ENCODE data around the gene DPEP2NB. TPM values are rescaled to one million over a fixed set of nuclear protein-coding genes. Genes with fewer than 3 reads are reported as not detected.

The DPEP2NB gene
- total and polyA plus RNA-seq, 2 donors (not counting 3 experiments of a cell fraction or from before 2014, with no cell fraction given): not detected

DNA sequence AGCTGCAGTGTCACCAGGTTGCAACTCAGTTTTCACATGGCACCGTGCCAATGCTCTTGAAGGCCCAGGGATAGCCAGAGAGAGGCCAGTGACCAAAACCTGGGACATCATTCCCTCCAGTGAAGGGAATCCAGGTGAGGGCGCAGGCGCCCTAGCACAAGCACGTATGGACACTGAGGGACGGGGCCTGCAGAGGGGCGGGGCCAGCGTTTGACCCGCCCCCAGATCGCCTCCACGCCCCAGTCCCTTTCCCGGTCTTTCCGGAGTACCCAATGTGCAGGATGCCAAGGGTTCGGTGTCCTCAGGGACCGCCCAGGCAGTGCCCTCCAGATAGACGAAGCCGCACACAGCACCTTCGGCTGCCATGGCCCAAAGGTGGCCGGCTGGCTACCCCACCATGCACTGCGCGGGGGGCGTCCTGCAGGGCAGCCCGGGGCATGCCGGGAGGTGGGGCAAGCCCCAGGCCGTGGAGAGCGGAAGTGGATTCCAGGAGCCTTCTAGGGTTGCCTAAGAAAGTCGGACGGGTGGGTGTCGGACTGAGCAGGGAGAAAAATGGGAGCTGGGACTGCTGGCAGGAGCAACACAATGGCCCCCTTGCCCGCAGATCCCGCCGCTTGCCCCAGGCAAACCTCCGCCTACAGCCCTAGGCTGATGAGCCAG lies 51.9 kb downstream of the DPEP2NB start:
- TF ChIP-seq POLR2A (IDR thresholded peaks at IDR 0.05; ENCODE audit: low read depth, low read length): peak; percentile 9
- no peak for TF ChIP-seq FOS (IDR thresholded peaks at IDR 0.05; ENCODE audit: borderline replicate concordance, insufficient read depth, low read length)
- peak; percentile 25 for TF ChIP-seq POLR2AphosphoS5 (IDR thresholded peaks at IDR 0.05; ENCODE audit: insufficient read depth, low read depth, low read length)
- no peak for DNase-seq (ENCODE audit: low read depth, low spot score)
- dilution Hi-C loops (cut with MboI; ENCODE audit: extremely low pct_ligation_motif_present, low sequenced_read_pairs): no loop called here
- H3K9ac ChIP-seq (replicated peaks; ENCODE audit: extremely low read depth, insufficient read depth, low read length): no peak overlapping the region
- BruUV-seq (replicated peaks): no TSS peak
- H3K9me1 ChIP-seq (replicated peaks; ENCODE audit: control insufficient read depth, extremely low read depth, insufficient read depth, low read length): no peaks in the 10 kb centered on the region
- H3K36me3 ChIP-seq (ENCODE audit: control insufficient read depth in 2 of 2, extremely low read depth in 1 of 2, insufficient read depth in 2 of 2, low read length in 2 of 2): peaks cover 10 to 39% of the 10 kb centered on the region in 2 experiments
- peaks cover 52% of the 10 kb centered on the region for H3K79me2 ChIP-seq (ENCODE audit: control insufficient read depth, insufficient read depth, low read length)
- H3K9me3 ChIP-seq (replicated peaks; ENCODE audit: control insufficient read depth, insufficient read depth, low read length): no peaks in the 10 kb centered on the region
- no peaks in the 10 kb centered on the region for H3K27me3 ChIP-seq (ENCODE audit: control insufficient read depth in 2 of 2, insufficient read depth in 2 of 2, low read length in 2 of 2)
- intact Hi-C loops (cut with micrococcal nuclease): no loop called here
- no peak overlapping the region for H2AFZ ChIP-seq (ENCODE audit: low read depth, low read length)
- no peak for FAIRE-seq
- H3K4me3 ChIP-seq (replicated peaks in 1 of 3; ENCODE audit: insufficient read depth in 1 of 3, low read depth in 1 of 3, low read length in 3 of 3): no peak overlapping the region
- no peaks in the 10 kb centered on the region for H4K20me1 ChIP-seq (replicated peaks; ENCODE audit: control insufficient read depth, extremely low read depth, insufficient read depth, low read length)
- CTCF ChIA-PET: interaction anchor here (1.4 to 2.7 kb wide), 2 partner anchors 77 to 105 kb away, joined by 5 to 8 read pairs; no protein-coding TSS in a partner anchor
- POLR2A ChIA-PET: no interaction called here
- peaks cover 20% of the 10 kb centered on the region for H3K4me1 ChIP-seq (ENCODE audit: control insufficient read depth, extremely low read depth, insufficient read depth, low read length)
- no peak overlapping the region for H3K27ac ChIP-seq (ENCODE audit: insufficient read depth, low read depth, low read length)
- no peak overlapping the region for H3K4me2 ChIP-seq (ENCODE audit: insufficient read depth, low read length)

Small RNAs within 50 kb of the gene (small RNA-seq; reads per million reads assigned to genes)
- not detected for gene RNU6-359P (ENCODE audit: insufficient read depth, insufficient read length, low read depth, low replicate concordance)

Other genes with a start within 250 kb of the DPEP2NB start
- 20.6 and 25.6 TPM in 2 replicates for gene RANBP10, start 209.4 kb downstream of the DPEP2NB start, total RNA-seq
- gene RANBP10, start 209.4 kb downstream of the DPEP2NB start, polyA plus RNA-seq: 28.3 and 28.8 TPM in 2 replicates
- 0.95 and 1.0 TPM in 2 replicates for gene TSNAXIP1, start 209.0 kb downstream of the DPEP2NB start, total RNA-seq
- 1.0 and 1.2 TPM in 2 replicates for gene TSNAXIP1, start 209.0 kb downstream of the DPEP2NB start, polyA plus RNA-seq
- gene THAP11, start 173.6 kb downstream of the DPEP2NB start, total RNA-seq: 22.6 and 24.0 TPM in 2 replicates
- gene THAP11, start 173.6 kb downstream of the DPEP2NB start, polyA plus RNA-seq: 25.9 and 27.5 TPM in 2 replicates
- 199 and 208 TPM in 2 replicates for gene NUTF2, start 169.0 kb downstream of the DPEP2NB start, total RNA-seq
- gene NUTF2, start 169.0 kb downstream of the DPEP2NB start, polyA plus RNA-seq: 273 and 425 TPM in 2 replicates
- 57.5 and 60.3 TPM in 2 replicates for gene CENPT, start 168.2 kb downstream of the DPEP2NB start, total RNA-seq
- gene CENPT, start 168.2 kb downstream of the DPEP2NB start, polyA plus RNA-seq: 61.3 and 70.3 TPM in 2 replicates
- gene EDC4, start 142.9 kb downstream of the DPEP2NB start, total RNA-seq: 68.0 and 81.2 TPM in 2 replicates
- gene EDC4, start 142.9 kb downstream of the DPEP2NB start, polyA plus RNA-seq: 57.5 and 71.6 TPM in 2 replicates
- gene NRN1L, start 131.0 kb downstream of the DPEP2NB start, total RNA-seq: not detected in 2 replicates
- 0.37 and 1.0 TPM in 2 replicates for gene NRN1L, start 131.0 kb downstream of the DPEP2NB start, polyA plus RNA-seq
- gene PSKH1, start 122.7 kb downstream of the DPEP2NB start, total RNA-seq: 25.9 and 27.0 TPM in 2 replicates
- 42.6 and 48.8 TPM in 2 replicates for gene PSKH1, start 122.7 kb downstream of the DPEP2NB start, polyA plus RNA-seq
- gene CTRL, start 84.0 kb downstream of the DPEP2NB start, total RNA-seq: 1.0 and 1.8 TPM in 2 replicates
- 1.1 TPM in 2 replicates for gene CTRL, start 84.0 kb downstream of the DPEP2NB start, polyA plus RNA-seq
- gene PSMB10, start 79.1 kb downstream of the DPEP2NB start, total RNA-seq: 32.7 and 40.8 TPM in 2 replicates
- gene PSMB10, start 79.1 kb downstream of the DPEP2NB start, polyA plus RNA-seq: 54.7 and 80.3 TPM in 2 replicates
- 44.9 and 46.1 TPM in 2 replicates for gene LCAT, start 71.8 kb downstream of the DPEP2NB start, total RNA-seq
- gene LCAT, start 71.8 kb downstream of the DPEP2NB start, polyA plus RNA-seq: 22.6 and 32.5 TPM in 2 replicates
- gene SLC12A4, start 47.3 kb downstream of the DPEP2NB start, total RNA-seq: 99.0 and 114 TPM in 2 replicates
- 110 and 124 TPM in 2 replicates for gene SLC12A4, start 47.3 kb downstream of the DPEP2NB start, polyA plus RNA-seq
- not detected in 2 replicates for gene DPEP3, start 35.4 kb downstream of the DPEP2NB start, total RNA-seq
- gene DPEP3, start 35.4 kb downstream of the DPEP2NB start, polyA plus RNA-seq: 0.03 and 0.06 TPM in 2 replicates
- gene DPEP2, start 16.4 kb downstream of the DPEP2NB start, total RNA-seq: 0.18 and 0.27 TPM in 2 replicates
- 1.7 and 1.8 TPM in 2 replicates for gene DPEP2, start 16.4 kb downstream of the DPEP2NB start, polyA plus RNA-seq
- 7.9 and 8.4 TPM in 2 replicates for gene DDX28, start 7.3 kb upstream of the DPEP2NB start, total RNA-seq
- gene DDX28, start 7.3 kb upstream of the DPEP2NB start, polyA plus RNA-seq: 12.5 and 14.9 TPM in 2 replicates
- gene DUS2, start 7.4 kb upstream of the DPEP2NB start, total RNA-seq: 20.3 and 21.7 TPM in 2 replicates
- gene DUS2, start 7.4 kb upstream of the DPEP2NB start, polyA plus RNA-seq: 14.7 and 16.4 TPM in 2 replicates
- gene NFATC3, start 69.5 kb upstream of the DPEP2NB start, total RNA-seq: 30.5 and 33.1 TPM in 2 replicates
- 15.6 and 15.8 TPM in 2 replicates for gene NFATC3, start 69.5 kb upstream of the DPEP2NB start, polyA plus RNA-seq
- 0.66 and 0.99 TPM in 2 replicates for gene ESRP2, start 220.2 kb upstream of the DPEP2NB start, total RNA-seq
- gene ESRP2, start 220.2 kb upstream of the DPEP2NB start, polyA plus RNA-seq: 0.57 and 0.70 TPM in 2 replicates
- 24.0 and 24.3 TPM in 2 replicates for gene PLA2G15, start 229.5 kb upstream of the DPEP2NB start, total RNA-seq
- gene PLA2G15, start 229.5 kb upstream of the DPEP2NB start, polyA plus RNA-seq: 41.8 and 45.4 TPM in 2 replicates
- gene SLC7A6, start 248.6 kb upstream of the DPEP2NB start, total RNA-seq: 68.0 and 68.7 TPM in 2 replicates
- 86.5 and 92.0 TPM in 2 replicates for gene SLC7A6, start 248.6 kb upstream of the DPEP2NB start, polyA plus RNA-seq

Data from endothelial cell of umbilical vein (primary cell).